ENCODE measurements around the gene LY6G6C.

DNA sequence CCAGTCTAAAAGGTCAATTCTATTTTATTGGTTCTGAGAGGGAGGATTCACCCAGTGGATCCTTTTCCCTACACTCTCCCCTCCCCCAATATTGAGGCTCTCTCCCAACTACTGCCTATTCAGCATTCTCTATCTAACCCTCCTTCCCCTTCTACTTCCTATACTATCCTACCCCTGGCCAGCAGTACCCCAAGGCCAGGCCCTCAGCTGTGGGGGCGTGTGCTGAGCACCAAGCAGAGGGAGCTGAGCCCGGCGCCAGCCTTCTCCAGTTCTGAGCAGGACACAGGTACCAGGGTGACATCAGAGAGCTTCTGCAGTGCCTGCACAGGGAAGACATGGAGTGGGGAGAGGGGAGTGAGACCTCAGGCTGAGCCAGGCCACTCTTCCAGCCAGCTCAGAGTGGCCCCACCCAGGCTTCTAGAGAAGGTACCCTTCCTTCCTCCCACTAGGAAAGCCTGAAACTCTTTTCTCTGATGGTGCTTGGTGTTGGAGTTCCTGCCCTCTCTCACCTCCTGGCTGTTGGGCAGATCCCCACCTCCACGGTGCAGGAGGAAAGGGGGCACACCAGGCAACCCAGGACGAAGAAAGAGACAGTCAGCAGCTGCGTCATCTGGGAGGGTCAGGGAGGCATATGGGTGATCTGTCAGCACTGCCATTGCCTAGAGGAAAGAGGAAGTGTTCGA, 5.6 kb upstream of the LY6G6C start:
- TF ChIP-seq, protein P1, sequence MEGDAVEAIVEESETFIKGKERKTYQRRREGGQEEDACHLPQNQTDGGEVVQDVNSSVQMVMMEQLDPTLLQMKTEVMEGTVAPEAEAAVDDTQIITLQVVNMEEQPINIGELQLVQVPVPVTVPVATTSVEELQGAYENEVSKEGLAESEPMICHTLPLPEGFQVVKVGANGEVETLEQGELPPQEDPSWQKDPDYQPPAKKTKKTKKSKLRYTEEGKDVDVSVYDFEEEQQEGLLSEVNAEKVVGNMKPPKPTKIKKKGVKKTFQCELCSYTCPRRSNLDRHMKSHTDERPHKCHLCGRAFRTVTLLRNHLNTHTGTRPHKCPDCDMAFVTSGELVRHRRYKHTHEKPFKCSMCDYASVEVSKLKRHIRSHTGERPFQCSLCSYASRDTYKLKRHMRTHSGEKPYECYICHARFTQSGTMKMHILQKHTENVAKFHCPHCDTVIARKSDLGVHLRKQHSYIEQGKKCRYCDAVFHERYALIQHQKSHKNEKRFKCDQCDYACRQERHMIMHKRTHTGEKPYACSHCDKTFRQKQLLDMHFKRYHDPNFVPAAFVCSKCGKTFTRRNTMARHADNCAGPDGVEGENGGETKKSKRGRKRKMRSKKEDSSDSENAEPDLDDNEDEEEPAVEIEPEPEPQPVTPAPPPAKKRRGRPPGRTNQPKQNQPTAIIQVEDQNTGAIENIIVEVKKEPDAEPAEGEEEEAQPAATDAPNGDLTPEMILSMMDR (IDR thresholded peaks at IDR 0.05; ENCODE audit: insufficient read depth, low read length) = no peak
- TF ChIP-seq, protein P2, sequence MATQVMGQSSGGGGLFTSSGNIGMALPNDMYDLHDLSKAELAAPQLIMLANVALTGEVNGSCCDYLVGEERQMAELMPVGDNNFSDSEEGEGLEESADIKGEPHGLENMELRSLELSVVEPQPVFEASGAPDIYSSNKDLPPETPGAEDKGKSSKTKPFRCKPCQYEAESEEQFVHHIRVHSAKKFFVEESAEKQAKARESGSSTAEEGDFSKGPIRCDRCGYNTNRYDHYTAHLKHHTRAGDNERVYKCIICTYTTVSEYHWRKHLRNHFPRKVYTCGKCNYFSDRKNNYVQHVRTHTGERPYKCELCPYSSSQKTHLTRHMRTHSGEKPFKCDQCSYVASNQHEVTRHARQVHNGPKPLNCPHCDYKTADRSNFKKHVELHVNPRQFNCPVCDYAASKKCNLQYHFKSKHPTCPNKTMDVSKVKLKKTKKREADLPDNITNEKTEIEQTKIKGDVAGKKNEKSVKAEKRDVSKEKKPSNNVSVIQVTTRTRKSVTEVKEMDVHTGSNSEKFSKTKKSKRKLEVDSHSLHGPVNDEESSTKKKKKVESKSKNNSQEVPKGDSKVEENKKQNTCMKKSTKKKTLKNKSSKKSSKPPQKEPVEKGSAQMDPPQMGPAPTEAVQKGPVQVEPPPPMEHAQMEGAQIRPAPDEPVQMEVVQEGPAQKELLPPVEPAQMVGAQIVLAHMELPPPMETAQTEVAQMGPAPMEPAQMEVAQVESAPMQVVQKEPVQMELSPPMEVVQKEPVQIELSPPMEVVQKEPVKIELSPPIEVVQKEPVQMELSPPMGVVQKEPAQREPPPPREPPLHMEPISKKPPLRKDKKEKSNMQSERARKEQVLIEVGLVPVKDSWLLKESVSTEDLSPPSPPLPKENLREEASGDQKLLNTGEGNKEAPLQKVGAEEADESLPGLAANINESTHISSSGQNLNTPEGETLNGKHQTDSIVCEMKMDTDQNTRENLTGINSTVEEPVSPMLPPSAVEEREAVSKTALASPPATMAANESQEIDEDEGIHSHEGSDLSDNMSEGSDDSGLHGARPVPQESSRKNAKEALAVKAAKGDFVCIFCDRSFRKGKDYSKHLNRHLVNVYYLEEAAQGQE (IDR thresholded peaks at IDR 0.05; ENCODE audit: insufficient replicate concordance, low read depth) = no peak
- peak; percentile 81 for TF ChIP-seq POLR2AphosphoS5 (IDR thresholded peaks at IDR 0.05; ENCODE audit: low read depth)
- TF ChIP-seq SPI1 (IDR thresholded peaks at IDR 0.05; ENCODE audit: borderline replicate concordance, low read depth) = peak; percentile 100; the same call in 1 of the 2 replicates
- TF ChIP-seq GABPA (IDR thresholded peaks at IDR 0.05; ENCODE audit: low read depth) = no peak
